Mesenchymal stem cell (in vitro differentiated cells and primary cell): ENCODE data around the gene SPRR2F. TPM values are rescaled to one million over a fixed set of nuclear protein-coding genes. Genes with fewer than 3 reads are reported as not detected.

ENCODE experiments used
- DNase-seq: peaks from one replicate; pipeline ENCODE4 v3.0.0-alpha.2; 2013
- H2AFZ ChIP-seq: one replicate; pipeline ENCODE4 v1.6.1; 2013; ENCODE audit warnings: low read depth, mild to moderate bottlenecking, control low read depth, inconsistent platforms, low read length, moderate library complexity
- H2AK5ac ChIP-seq: 2 replicates; pipeline ENCODE4 v1.6.1; 2013; ENCODE audit warnings: low read length, moderate library complexity, mild to moderate bottlenecking, inconsistent platforms; ENCODE audit not compliant: severe bottlenecking
- H2BK120ac ChIP-seq: one replicate; pipeline ENCODE4 v1.6.1; 2013; ENCODE audit warnings: low read depth, mild to moderate bottlenecking, inconsistent platforms, low read length, moderate library complexity
- H2BK12ac ChIP-seq, 2 experiments: one replicate each; pipeline ENCODE4 v1.6.1; 2013; ENCODE audit warnings: inconsistent platforms in 2 of 2, low read length in 2 of 2, mild to moderate bottlenecking in 2 of 2, moderate library complexity in 2 of 2, control low read depth in 1 of 2
- H2BK15ac ChIP-seq: one replicate; pipeline ENCODE4 v1.6.1; 2013; ENCODE audit warnings: mild to moderate bottlenecking, low read depth, inconsistent platforms; ENCODE audit not compliant: poor library complexity, severe bottlenecking
- H2BK5ac ChIP-seq: 2 replicates; pipeline ENCODE4 v1.6.1; 2013; ENCODE audit warnings: low read depth, mild to moderate bottlenecking, low read length, control low read depth, inconsistent platforms; ENCODE audit not compliant: poor library complexity, severe bottlenecking
- H3K14ac ChIP-seq, 2 experiments: one replicate each; pipeline ENCODE4 v1.6.1; 2013; ENCODE audit warnings: inconsistent platforms in 2 of 2, low read length in 2 of 2, control low read depth in 1 of 2, mild to moderate bottlenecking in 1 of 2, moderate library complexity in 1 of 2
- H3K18ac ChIP-seq, 2 experiments: one replicate each; pipeline ENCODE4 v1.6.1; 2013; ENCODE audit warnings: inconsistent platforms in 2 of 2, low read length in 2 of 2, control low read depth in 1 of 2, low read depth in 1 of 2, mild to moderate bottlenecking in 1 of 2
- H3K23ac ChIP-seq, 2 experiments: one replicate each; pipeline ENCODE4 v1.6.1; 2013; ENCODE audit warnings: inconsistent platforms in 2 of 2, low read length in 2 of 2, mild to moderate bottlenecking in 2 of 2, moderate library complexity in 2 of 2, control low read depth in 1 of 2
- H3K27ac ChIP-seq: 2 replicates; pipeline ENCODE4 v1.5.1; 2013; ENCODE audit warnings: mild to moderate bottlenecking, moderate library complexity, low read length, control low read depth, inconsistent platforms; ENCODE audit not compliant: poor library complexity, severe bottlenecking
- H3K27me3 ChIP-seq, 2 experiments: 2 replicates each; pipeline versions ENCODE4 v1.6.1 to v1.7.0; 2013; ENCODE audit warnings: low read length in 2 of 2, mild to moderate bottlenecking in 2 of 2, moderate library complexity in 2 of 2, control low read depth in 1 of 2, inconsistent platforms in 1 of 2; ENCODE audit not compliant: control insufficient read depth in 1 of 2, insufficient read depth in 1 of 2
- H3K36me3 ChIP-seq, 2 experiments: 2 replicates each; pipeline versions ENCODE4 v1.6.1 to v1.7.0; 2013; ENCODE audit warnings: low read length in 2 of 2, control low read depth in 1 of 2, inconsistent platforms in 1 of 2, low read depth in 1 of 2, mild to moderate bottlenecking in 1 of 2; ENCODE audit not compliant: insufficient read depth in 2 of 2, control insufficient read depth in 1 of 2
- H3K4ac ChIP-seq, 2 experiments: one replicate each; pipeline ENCODE4 v1.6.1; 2013; ENCODE audit warnings: inconsistent platforms in 2 of 2, low read length in 2 of 2, mild to moderate bottlenecking in 2 of 2, moderate library complexity in 2 of 2, control low read depth in 1 of 2, low read depth in 1 of 2
- H3K4me1 ChIP-seq: 2 replicates; pipeline ENCODE4 v1.6.1; 2013; ENCODE audit warnings: low read depth, low read length, control low read depth; ENCODE audit not compliant: control insufficient read depth, insufficient read depth
- H3K4me2 ChIP-seq: 2 replicates; pipeline ENCODE4 v1.6.1; 2013; ENCODE audit warnings: low read length, mild to moderate bottlenecking, inconsistent platforms; ENCODE audit not compliant: poor library complexity, severe bottlenecking
- H3K4me3 ChIP-seq, 2 experiments: 2 replicates each; pipeline versions ENCODE4 v1.5.1 to v1.7.0; 2013; ENCODE audit warnings: low read length in 2 of 2, mild to moderate bottlenecking in 2 of 2, control low read depth in 1 of 2, low read depth in 1 of 2; ENCODE audit not compliant: insufficient read depth in 1 of 2
- H3K79me1 ChIP-seq: replicated peaks from 2 replicates; pipeline ENCODE4 v1.6.1; 2013; ENCODE audit warnings: mild to moderate bottlenecking, control low read depth, low read length, inconsistent platforms; ENCODE audit not compliant: poor library complexity, severe bottlenecking
- H3K9ac ChIP-seq: 2 replicates; pipeline ENCODE4 v1.7.0; 2013; ENCODE audit warnings: mild to moderate bottlenecking, low read length, moderate library complexity
- H3K9me3 ChIP-seq: 2 replicates; pipeline ENCODE4 v1.7.0; 2013; ENCODE audit warnings: mild to moderate bottlenecking, low read length; ENCODE audit not compliant: control insufficient read depth
- H4K8ac ChIP-seq: one replicate; pipeline ENCODE4 v1.6.1; 2013; ENCODE audit warnings: inconsistent platforms, mild to moderate bottlenecking, low read length, moderate library complexity
- H4K91ac ChIP-seq: one replicate; pipeline ENCODE4 v1.6.1; 2013; ENCODE audit warnings: mild to moderate bottlenecking, low read length, inconsistent platforms
- WGBS: methylation state at CpG from one replicate; pipeline ENCODE4 v1.1.7; 2013; ENCODE audit warnings: mixed read lengths; 5-methylcytosine and 5-hydroxymethylcytosine counted together
- polyA plus RNA-seq, 2 experiments: library from polyadenylated mRNA; stranded (reverse); fragments of 200-250 nt; gene quantifications; one replicate each; pipeline ENCODE4 v1.2.3, GENCODE V29; 2013

Gene SPRR2F
- polyA plus RNA-seq (2013, experiment 1 of 2) = not detected
- polyA plus RNA-seq (2013, experiment 2 of 2) = not detected

GRCh38 chr1:153113416-153113815, at the start of gene SPRR2F:
Gene SPRR2F (minus strand): TSS chr1:153113516. CDS start chr1:153112733, 783 bp downstream.
- no peaks in the 10 kb centered on the region for H3K9me3 ChIP-seq
- no peak within 1 kb of the TSS for H3K4ac ChIP-seq
- no peak for DNase-seq
- H3K18ac ChIP-seq = no peak within 1 kb of the TSS
- no peak within 1 kb of the TSS for H2BK15ac ChIP-seq
- H3K79me1 ChIP-seq = no peaks in the 10 kb centered on the region
- H3K14ac ChIP-seq = no peak within 1 kb of the TSS
- no peak within 1 kb of the TSS for H2BK12ac ChIP-seq
- H2AK5ac ChIP-seq = no peak within 1 kb of the TSS
- H3K27me3 ChIP-seq = no peaks in the 10 kb centered on the region
- no peak within 1 kb of the TSS for H3K27ac ChIP-seq
- no peaks in the 10 kb centered on the region for H3K36me3 ChIP-seq
- no peak within 1 kb of the TSS for H3K4me2 ChIP-seq
- H3K4me3 ChIP-seq = no peak within 1 kb of the TSS
- no peak within 1 kb of the TSS for H4K8ac ChIP-seq
- no peak within 1 kb of the TSS for H2BK120ac ChIP-seq
- no peak within 1 kb of the TSS for H2AFZ ChIP-seq
- no peak within 1 kb of the TSS for H4K91ac ChIP-seq
- no peak within 1 kb of the TSS for H3K9ac ChIP-seq
- no peak within 1 kb of the TSS for H3K23ac ChIP-seq
- 72% methylated on average over 3 of the region's 3 CpGs for WGBS
- no peak within 1 kb of the TSS for H2BK5ac ChIP-seq
- no peaks in the 10 kb centered on the region for H3K4me1 ChIP-seq

- H3K36me3 ChIP-seq = no peaks in the 10 kb centered on the region
- H3K23ac ChIP-seq = no peak overlapping the region
- no peak overlapping the region for H4K8ac ChIP-seq
- no peak overlapping the region for H2BK120ac ChIP-seq
- no peak overlapping the region for H3K4me3 ChIP-seq
- H3K27me3 ChIP-seq = peaks cover 0 to 2% of the 10 kb centered on the region in 2 experiments
- no peak overlapping the region for H2AFZ ChIP-seq
- no peak overlapping the region for H2BK15ac ChIP-seq
- H3K4ac ChIP-seq = no peak overlapping the region
- no peak overlapping the region for H3K9ac ChIP-seq
- no peak overlapping the region for H3K14ac ChIP-seq
- no peak for DNase-seq
- no peak overlapping the region for H3K4me2 ChIP-seq
- no peaks in the 10 kb centered on the region for H3K79me1 ChIP-seq
- H3K27ac ChIP-seq = no peak overlapping the region
- H2BK5ac ChIP-seq = no peak overlapping the region
- peaks cover 5% of the 10 kb centered on the region for H3K9me3 ChIP-seq
- no peak overlapping the region for H3K18ac ChIP-seq
- H4K91ac ChIP-seq = no peak overlapping the region
- no peaks in the 10 kb centered on the region for H3K4me1 ChIP-seq
- 66% methylated on average over 2 of the region's 2 CpGs for WGBS
- no peak overlapping the region for H2AK5ac ChIP-seq
- no peak overlapping the region for H2BK12ac ChIP-seq
Observed at GRCh38 chr1:153155541-153155940, 42.2 kb upstream of the SPRR2F start.

- 40% methylated on average over 1 of the region's 3 CpGs for WGBS
- peaks cover 0 to 2% of the 10 kb centered on the region in 2 experiments for H3K27me3 ChIP-seq
- no peak overlapping the region for H3K18ac ChIP-seq
- no peak overlapping the region for H2BK12ac ChIP-seq
- no peak overlapping the region for H2BK15ac ChIP-seq
- no peak overlapping the region for H3K14ac ChIP-seq
- no peak overlapping the region for H2AFZ ChIP-seq
- H2AK5ac ChIP-seq = no peak overlapping the region
- no peak overlapping the region for H3K4me2 ChIP-seq
- no peaks in the 10 kb centered on the region for H3K9me3 ChIP-seq
- no peak overlapping the region for H3K23ac ChIP-seq
- no peak overlapping the region for H3K4me3 ChIP-seq
- no peak overlapping the region for H4K91ac ChIP-seq
- H2BK120ac ChIP-seq = no peak overlapping the region
- no peak overlapping the region for H3K9ac ChIP-seq
- H3K27ac ChIP-seq = no peak overlapping the region
- no peak for DNase-seq
- no peak overlapping the region for H3K4ac ChIP-seq
- no peaks in the 10 kb centered on the region for H3K4me1 ChIP-seq
- H3K36me3 ChIP-seq = no peaks in the 10 kb centered on the region
- H2BK5ac ChIP-seq = no peak overlapping the region
- H3K79me1 ChIP-seq = no peaks in the 10 kb centered on the region
- H4K8ac ChIP-seq = no peak overlapping the region
Observed at GRCh38 chr1:153152481-153152880, 39.2 kb upstream of the SPRR2F start.

- Histone ChIP-seq H3K27me3 (peaks cover 0 to 6% of the 10 kb centered on the region in 2 experiments), H3K4me1 (no peaks in the 10 kb centered on the region), H3K14ac (no peak within 1 kb of the TSS), H2AK5ac (no peak within 1 kb of the TSS), H2BK15ac (no peak within 1 kb of the TSS), H3K4ac (no peak within 1 kb of the TSS), H3K9me3 (no peaks in the 10 kb centered on the region), H2BK120ac (no peak within 1 kb of the TSS), H3K4me2 (no peak within 1 kb of the TSS), H2BK5ac (no peak within 1 kb of the TSS), H4K91ac (no peak within 1 kb of the TSS), H2AFZ (no peak within 1 kb of the TSS), H3K79me1 (no peaks in the 10 kb centered on the region), H4K8ac (no peak within 1 kb of the TSS), H3K9ac (no peak within 1 kb of the TSS), H3K4me3 (no peak within 1 kb of the TSS), H3K27ac (no peak within 1 kb of the TSS), H3K23ac (no peak within 1 kb of the TSS), H2BK12ac (no peak within 1 kb of the TSS), H3K18ac (no peak within 1 kb of the TSS), H3K36me3 (no peaks in the 10 kb centered on the region)
- no peak for DNase-seq
- whole genome bisulfite sequencing = 14% methylated on average over 1 of the region's 1 CpG
Observed at GRCh38 chr1:153150846-153151245, 37.5 kb upstream of the SPRR2F start, which contains the start of gene SPRR2G. Gene SPRR2G (minus strand): TSS chr1:153150890. CDS start chr1:153150110, 780 bp downstream.
